ENCODE results near the gene ECEL1. TPM values are rescaled to one million over a fixed set of nuclear protein-coding genes. Genes with fewer than 3 reads are reported as not detected.
"Not testable (repeated sequence)": the region's sequence is repeated elsewhere in the genome, so short reads cannot be mapped to it uniquely, and the experiment has no call there.

The ECEL1 gene
- total RNA-seq, 2 donors from 2014 or later, result not detected

GRCh38 chr2:232449964-232450363, 37.7 kb downstream of the ECEL1 start:
- H3K27me3 Mint-ChIP-seq, result peaks cover 10% of the 10 kb centered on the region
- no peak overlapping the region for H3K27ac Mint-ChIP-seq
- no peak for ATAC-seq

GRCh38 chr2:232448304-232448690, 39.3 kb downstream of the ECEL1 start:
- Mint-ChIP-seq H3K27me3 (peaks cover 5% of the 10 kb centered on the region), H3K27ac (no peak overlapping the region)

More at GRCh38 chr2:232449964-232450363, 37.7 kb downstream of the ECEL1 start:
- Mint-ChIP-seq H3K4me1 (no peaks in the 10 kb centered on the region), H3K36me3 (ENCODE audit: low read depth) (no peaks in the 10 kb centered on the region), H3K4me3 (no peak overlapping the region)
- no peak for DNase-seq
- H3K9me3 ChIP-seq (ENCODE audit: control insufficient read depth, low read length, poor library complexity, severe bottlenecking), result no peaks in the 10 kb centered on the region

GRCh38 chr2:232447638-232448303, 39.9 kb downstream of the ECEL1 start:
- DNase-seq, result no peak
- ATAC-seq, result no peak
- H3K4me3 Mint-ChIP-seq, result no peak overlapping the region
- no peaks in the 10 kb centered on the region for H3K4me1 Mint-ChIP-seq
- H3K9me3 ChIP-seq (ENCODE audit: control insufficient read depth, low read length, poor library complexity, severe bottlenecking), result no peaks in the 10 kb centered on the region
- H3K36me3 Mint-ChIP-seq (ENCODE audit: low read depth), result no peaks in the 10 kb centered on the region
- peaks cover 4% of the 10 kb centered on the region for H3K27me3 Mint-ChIP-seq
- H3K27ac Mint-ChIP-seq, result no peak overlapping the region

More at GRCh38 chr2:232448304-232448690, 39.3 kb downstream of the ECEL1 start:
- H3K9me3 ChIP-seq (ENCODE audit: control insufficient read depth, low read length, poor library complexity, severe bottlenecking), result no peaks in the 10 kb centered on the region
- DNase-seq (no peak), ATAC-seq (no peak)
- Mint-ChIP-seq H3K4me1 (no peaks in the 10 kb centered on the region), H3K4me3 (no peak overlapping the region), H3K36me3 (ENCODE audit: low read depth) (no peaks in the 10 kb centered on the region)

- DNase-seq, result no peak
- H3K4me1 Mint-ChIP-seq, result no peaks in the 10 kb centered on the region
- H3K27me3 Mint-ChIP-seq, result peaks cover 4% of the 10 kb centered on the region
- H3K27ac Mint-ChIP-seq, result no peak overlapping the region
- no peak for ATAC-seq
- no peaks in the 10 kb centered on the region for H3K36me3 Mint-ChIP-seq (ENCODE audit: low read depth)
- H3K4me3 Mint-ChIP-seq, result no peak overlapping the region
- no peaks in the 10 kb centered on the region for H3K9me3 ChIP-seq (ENCODE audit: control insufficient read depth, low read length, poor library complexity, severe bottlenecking)
Observed at GRCh38 chr2:232447091-232447620, 40.5 kb downstream of the ECEL1 start.

- not testable (repeated sequence) for H3K9me3 ChIP-seq (ENCODE audit: control insufficient read depth, low read length, poor library complexity, severe bottlenecking); DNase-seq; H3K4me1 Mint-ChIP-seq; H3K27me3 Mint-ChIP-seq; H3K36me3 Mint-ChIP-seq (ENCODE audit: low read depth); H3K27ac Mint-ChIP-seq; H3K4me3 Mint-ChIP-seq
- ATAC-seq, result peak; percentile 53
Observed at GRCh38 chr2:232446266-232446777, 41.3 kb downstream of the ECEL1 start.

GRCh38 chr2:232445149-232445885, 42.3 kb downstream of the ECEL1 start:
- H3K4me3 Mint-ChIP-seq; H3K4me1 Mint-ChIP-seq; H3K36me3 Mint-ChIP-seq (ENCODE audit: low read depth); H3K27ac Mint-ChIP-seq; H3K27me3 Mint-ChIP-seq; H3K9me3 ChIP-seq (ENCODE audit: control insufficient read depth, low read length, poor library complexity, severe bottlenecking); ATAC-seq; DNase-seq: not testable (repeated sequence)

- Mint-ChIP-seq H3K27ac (no peak overlapping the region), H3K4me3 (no peak overlapping the region), H3K4me1 (peaks cover 6% of the 10 kb centered on the region), H3K36me3 (ENCODE audit: low read depth) (no peaks in the 10 kb centered on the region), H3K27me3 (peaks cover 11% of the 10 kb centered on the region)
- ATAC-seq (peak; percentile 51), DNase-seq (peak; percentile 22 to 53 (median 34))
- H3K9me3 ChIP-seq (ENCODE audit: control insufficient read depth, low read length, poor library complexity, severe bottlenecking), result no peaks in the 10 kb centered on the region
Observed at GRCh38 chr2:232444409-232445148, 43.1 kb downstream of the ECEL1 start.

GRCh38 chr2:232443669-232444408, 43.8 kb downstream of the ECEL1 start:
- not testable (repeated sequence) for ATAC-seq; H3K27ac Mint-ChIP-seq; H3K9me3 ChIP-seq (ENCODE audit: control insufficient read depth, low read length, poor library complexity, severe bottlenecking); H3K4me1 Mint-ChIP-seq; H3K36me3 Mint-ChIP-seq (ENCODE audit: low read depth); H3K4me3 Mint-ChIP-seq; DNase-seq
- H3K27me3 Mint-ChIP-seq, result peaks cover 11% of the 10 kb centered on the region

GRCh38 chr2:232443047-232443446, 44.6 kb downstream of the ECEL1 start:
- H3K27ac Mint-ChIP-seq, H3K4me3 Mint-ChIP-seq: not testable (repeated sequence)

GRCh38 chr2:232442431-232442830, 45.2 kb downstream of the ECEL1 start:
- DNase-seq; H3K9me3 ChIP-seq (ENCODE audit: control insufficient read depth, low read length, poor library complexity, severe bottlenecking); H3K4me1 Mint-ChIP-seq; H3K27ac Mint-ChIP-seq; H3K4me3 Mint-ChIP-seq; H3K36me3 Mint-ChIP-seq (ENCODE audit: low read depth); ATAC-seq: not testable (repeated sequence)
- H3K27me3 Mint-ChIP-seq, result peaks cover 11% of the 10 kb centered on the region

More at GRCh38 chr2:232443047-232443446, 44.6 kb downstream of the ECEL1 start:
- not testable (repeated sequence) for H3K4me1 Mint-ChIP-seq; DNase-seq; H3K9me3 ChIP-seq (ENCODE audit: control insufficient read depth, low read length, poor library complexity, severe bottlenecking); ATAC-seq; H3K36me3 Mint-ChIP-seq (ENCODE audit: low read depth)
- H3K27me3 Mint-ChIP-seq, result peaks cover 11% of the 10 kb centered on the region

GRCh38 chr2:232441922-232442321, 45.7 kb downstream of the ECEL1 start:
- not testable (repeated sequence) for ATAC-seq; H3K4me1 Mint-ChIP-seq; H3K4me3 Mint-ChIP-seq; DNase-seq; H3K36me3 Mint-ChIP-seq (ENCODE audit: low read depth); H3K27ac Mint-ChIP-seq; H3K9me3 ChIP-seq (ENCODE audit: control insufficient read depth, low read length, poor library complexity, severe bottlenecking)
- peaks cover 11% of the 10 kb centered on the region for H3K27me3 Mint-ChIP-seq

- no peak for DNase-seq
- ATAC-seq, result no peak
- peaks cover 8% of the 10 kb centered on the region for H3K4me1 Mint-ChIP-seq
- no peak overlapping the region for H3K27ac Mint-ChIP-seq
- H3K9me3 ChIP-seq (ENCODE audit: control insufficient read depth, low read length, poor library complexity, severe bottlenecking), result no peaks in the 10 kb centered on the region
- no peaks in the 10 kb centered on the region for H3K36me3 Mint-ChIP-seq (ENCODE audit: low read depth)
- H3K27me3 Mint-ChIP-seq, result peaks cover 11% of the 10 kb centered on the region
- no peak overlapping the region for H3K4me3 Mint-ChIP-seq
Observed at GRCh38 chr2:232441147-232441651, 46.4 kb downstream of the ECEL1 start.
